Stimulated activated CD8-positive, alpha-beta memory T cell treated with anti-CD3 and anti-CD28 coated beads, Interleukin-7, amount 100 ng/mL, for 48 hours (primary cell): ENCODE measurements around the gene BICD1.
"Not testable (repeated sequence)": the region's sequence is repeated elsewhere in the genome, so short reads cannot be mapped to it uniquely, and the experiment has no call there.

Source experiments
- DNase-seq, 2 donors: peaks; one replicate each; pipeline ENCODE4 v3.0.0-alpha.2; 2020; ENCODE audit warnings: low read depth in 1 of 2; ENCODE audit errors: extremely low read depth in 1 of 2

The BICD1 gene

GRCh38 chr12:32106517-32107358, at the start of gene BICD1:
Gene BICD1 (plus strand): TSS chr12:32106847. CDS start chr12:32107332, 485 bp downstream.
- DNase-seq: peak; percentile 65 to 67

DNA sequence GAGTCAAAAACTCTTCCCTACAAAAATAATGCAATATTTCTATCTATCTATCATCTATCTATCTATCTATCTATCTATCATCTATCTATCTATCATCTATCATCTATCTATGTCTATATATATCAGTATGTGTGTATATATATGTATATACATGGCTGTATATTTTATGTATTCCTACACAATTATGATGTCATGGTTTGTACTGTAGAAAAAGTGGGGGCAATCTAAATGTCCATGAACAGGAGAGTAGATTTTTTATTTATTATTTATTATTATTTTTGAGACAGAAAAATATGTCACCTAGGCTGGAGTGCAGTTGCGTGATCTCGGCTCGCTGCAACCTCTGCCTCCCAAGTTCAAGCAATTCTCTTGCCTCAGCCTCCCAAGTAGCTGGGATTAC, 45.6 kb upstream of the BICD1 start:
- DNase-seq: no peak

GRCh38 chr12:32062881-32063280, 43.8 kb upstream of the BICD1 start:
- no peak for DNase-seq

DNA sequence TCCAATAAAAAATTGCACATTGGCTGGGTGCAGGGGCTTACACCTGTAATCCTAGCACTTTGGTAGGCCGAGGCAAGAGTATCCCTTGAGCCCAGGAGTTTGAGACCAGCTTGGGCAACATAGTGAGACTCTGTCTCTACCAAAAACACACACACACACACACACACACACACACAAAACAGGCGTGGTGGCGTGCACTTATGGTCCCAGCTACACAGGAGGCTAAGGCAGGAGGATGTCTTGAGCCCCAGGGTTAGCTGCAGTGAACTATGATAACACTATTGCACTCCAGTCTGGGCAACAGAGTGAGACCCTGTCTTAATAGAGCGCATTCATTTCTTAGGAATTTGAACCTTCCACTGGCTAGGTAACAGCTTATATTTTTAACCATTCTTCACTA, 42.9 kb upstream of the BICD1 start:
- no peak for DNase-seq

- no peak for DNase-seq
Observed at GRCh38 chr12:32066206-32066605, 40.4 kb upstream of the BICD1 start.

GRCh38 chr12:32069071-32069470, 37.6 kb upstream of the BICD1 start:
- no peak for DNase-seq

DNA sequence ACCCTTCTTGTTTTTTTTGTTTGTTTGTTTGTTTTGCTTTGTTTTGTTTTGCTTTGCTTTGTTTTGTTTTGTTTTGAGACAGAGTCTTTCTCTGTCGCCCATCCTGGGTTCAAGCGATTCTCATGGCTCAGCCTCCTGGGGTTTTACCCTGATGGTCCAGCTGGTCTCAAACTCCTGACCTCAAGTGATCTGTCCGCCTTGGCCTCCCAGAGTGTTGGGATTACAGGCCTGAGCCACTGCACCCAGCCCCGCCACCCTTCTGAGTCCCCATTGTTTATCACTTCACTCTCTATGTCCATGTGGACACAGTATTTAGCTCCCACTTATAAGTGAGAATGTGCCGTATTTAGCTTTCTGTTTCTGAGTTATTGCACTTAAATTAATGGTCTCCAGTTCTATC, 36.9 kb upstream of the BICD1 start:
- DNase-seq: no peak

- no peak for DNase-seq
Observed at GRCh38 chr12:32070370-32070769, 36.3 kb upstream of the BICD1 start.

DNA sequence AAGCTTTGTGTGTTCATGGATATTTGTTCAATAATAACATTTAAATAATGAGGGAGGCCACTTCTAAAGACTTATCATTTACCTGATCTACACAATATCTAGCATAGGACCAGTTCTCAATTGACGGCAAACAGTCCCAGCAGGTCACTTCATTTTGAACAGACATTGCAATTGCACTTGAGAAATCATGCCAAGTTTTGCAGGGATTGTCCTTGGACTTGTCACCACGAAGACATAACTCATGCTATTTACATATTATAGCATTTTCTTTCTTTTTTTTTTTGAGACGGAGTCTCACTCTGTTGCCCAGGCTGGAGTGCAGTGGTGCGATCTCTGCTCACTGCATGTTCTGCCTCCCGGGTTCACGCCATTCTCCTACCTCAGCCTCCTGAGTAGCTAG, 34.5 kb upstream of the BICD1 start:
- no peak for DNase-seq

DNA sequence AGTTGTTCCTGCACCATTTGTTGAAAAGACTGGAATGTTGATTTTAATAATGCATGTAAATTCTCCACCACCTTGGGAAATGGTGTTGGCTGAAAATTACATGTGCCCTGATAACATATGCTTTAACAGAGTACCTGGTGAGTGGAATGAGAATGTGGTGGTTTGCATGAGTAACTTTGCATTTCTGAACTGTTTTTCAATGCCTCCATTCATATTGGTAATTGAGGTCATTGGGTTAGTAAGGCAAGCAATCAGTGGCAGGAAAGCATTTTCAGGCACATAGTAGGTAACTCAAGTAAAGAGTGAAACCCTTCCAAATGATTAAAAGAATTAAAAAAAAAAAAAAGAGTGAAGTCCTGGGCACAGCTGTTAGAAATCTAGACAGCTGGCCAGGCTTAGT, 32.2 kb upstream of the BICD1 start:
- no peak for DNase-seq

- DNase-seq: no peak
Observed at GRCh38 chr12:32076941-32077340, 29.7 kb upstream of the BICD1 start.

GRCh38 chr12:32080435-32080834, 26.2 kb upstream of the BICD1 start:
- no peak for DNase-seq

DNA sequence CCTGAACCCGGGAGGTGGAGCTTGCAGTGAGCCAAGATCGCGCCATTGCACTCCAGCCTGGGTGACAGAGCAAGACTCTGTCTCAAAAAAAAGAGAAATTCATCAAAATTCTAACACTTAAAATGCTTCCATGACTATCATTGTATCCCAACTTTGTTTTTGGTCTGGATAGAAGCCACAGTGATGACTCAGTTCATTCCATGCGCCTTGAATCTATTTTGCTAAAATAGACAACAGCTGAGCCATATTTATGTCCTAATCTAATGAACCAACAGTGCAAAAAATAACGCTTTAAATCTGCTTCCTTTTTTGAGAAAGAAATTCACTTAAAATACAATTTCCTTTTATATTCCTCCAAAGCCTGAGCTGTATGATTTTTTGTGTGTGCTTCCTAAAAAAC, 23.2 kb upstream of the BICD1 start:
- DNase-seq: no peak

DNA sequence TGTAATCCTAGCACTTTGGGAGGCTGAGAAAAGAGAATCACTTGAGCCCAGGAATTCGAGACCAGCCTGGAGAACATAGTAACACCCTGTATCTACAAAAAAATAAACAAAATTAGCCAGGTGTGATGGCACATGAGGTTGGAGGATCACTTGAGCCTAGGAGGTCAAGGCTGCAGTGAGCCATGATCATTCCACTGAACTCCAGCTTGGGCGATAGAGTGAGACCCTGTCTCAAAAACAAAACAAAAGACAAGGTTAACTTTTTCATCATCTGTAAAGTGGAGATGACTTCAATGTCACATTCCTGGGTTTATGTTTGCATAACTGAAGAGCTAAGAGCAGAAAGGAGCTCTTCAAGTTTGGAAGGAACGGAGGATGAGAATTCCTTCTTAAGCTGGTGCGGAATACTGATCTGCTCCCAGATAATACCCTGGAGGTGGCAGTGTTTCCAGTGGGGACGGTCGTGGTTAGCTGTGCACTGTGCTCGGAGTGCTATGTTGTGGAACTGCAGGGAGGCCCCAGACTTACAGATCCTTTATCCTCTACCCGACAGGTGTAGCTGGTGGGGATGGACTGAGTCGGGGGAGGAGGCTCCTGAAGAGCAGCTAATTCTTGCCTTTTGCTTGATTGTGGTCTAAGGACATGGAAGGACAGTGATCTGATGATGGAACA, 22.5 kb upstream of the BICD1 start:
- no peak for DNase-seq

DNA sequence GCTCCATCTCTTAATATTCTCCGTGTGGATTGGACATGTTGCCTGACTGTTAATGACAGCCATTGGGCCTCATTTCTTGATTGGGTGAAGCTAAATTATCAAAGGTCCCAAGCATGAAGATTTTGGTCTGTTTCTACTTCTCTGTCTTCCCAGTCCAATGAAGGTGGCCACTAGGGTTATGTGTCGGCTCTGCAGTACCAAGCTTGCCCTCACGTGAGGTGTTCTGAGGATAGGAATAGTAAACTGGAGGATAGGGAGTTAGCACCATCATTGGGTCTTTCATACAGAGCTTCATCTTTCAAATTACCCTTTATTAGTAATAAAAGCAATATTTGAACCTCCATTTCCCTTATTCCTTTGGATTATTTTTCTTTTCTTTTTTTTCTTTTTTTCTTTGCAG, 21.9 kb upstream of the BICD1 start:
- no peak for DNase-seq

DNA sequence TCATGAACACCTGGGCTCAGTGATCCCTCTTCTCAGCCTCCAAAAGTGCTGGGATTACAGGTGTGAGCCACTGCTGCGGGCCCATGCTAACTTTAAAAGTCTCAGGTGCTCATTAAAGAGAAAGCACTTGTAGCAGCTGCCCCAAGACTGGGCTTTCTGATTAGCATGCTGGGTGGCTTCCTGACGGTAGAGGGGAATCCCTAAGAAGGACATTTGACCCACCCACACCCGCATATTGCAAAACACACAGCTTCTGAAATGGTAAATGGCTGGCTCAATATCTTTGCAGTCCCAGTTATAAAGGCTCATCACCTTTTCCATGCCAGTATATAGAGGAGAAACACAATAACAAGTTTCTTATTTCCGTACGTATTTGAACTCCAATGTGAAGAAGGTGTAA, 19.3 kb upstream of the BICD1 start:
- DNase-seq: no peak

GRCh38 chr12:32089156-32089555, 17.5 kb upstream of the BICD1 start:
- DNase-seq: no peak

DNA sequence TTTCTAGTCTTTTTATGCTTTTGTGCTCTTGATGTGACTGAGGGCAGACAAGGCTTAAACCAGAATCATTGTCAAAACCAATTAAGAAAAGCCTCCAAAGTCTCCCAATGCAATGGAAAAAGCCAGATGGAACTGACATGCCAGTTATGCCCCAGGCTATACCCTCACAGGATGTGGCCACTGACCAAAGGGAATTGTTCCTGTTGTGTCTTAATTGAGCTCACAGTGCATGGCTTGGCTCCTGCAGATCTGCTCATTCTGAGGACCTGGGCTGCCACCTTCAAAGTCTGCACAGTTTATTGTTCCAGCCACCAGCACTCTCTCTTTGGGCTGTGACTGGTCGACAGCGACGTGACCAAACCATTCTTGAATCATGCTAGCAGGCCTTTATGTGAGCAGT, 17.1 kb upstream of the BICD1 start:
- DNase-seq: no peak

GRCh38 chr12:32091696-32092095, 15.0 kb upstream of the BICD1 start:
- no peak for DNase-seq

DNA sequence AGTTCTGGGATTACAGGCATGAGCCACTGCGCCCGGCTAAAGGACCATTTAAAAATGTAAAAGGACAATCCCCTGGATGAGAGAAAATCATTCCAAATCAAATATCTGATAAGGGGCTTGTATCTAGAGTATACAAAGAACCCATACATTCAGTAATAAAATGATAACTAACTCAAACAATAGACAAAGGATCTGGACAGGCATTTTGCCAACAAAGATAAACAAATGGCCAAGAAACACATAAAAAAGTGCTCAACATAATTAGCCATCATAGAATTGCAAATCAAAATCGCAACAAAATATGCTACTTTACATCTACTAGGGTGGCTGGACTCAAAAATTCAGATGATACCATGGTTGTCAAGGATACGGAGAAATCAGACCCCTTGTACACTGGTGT, 8.5 kb upstream of the BICD1 start:
- no peak for DNase-seq

DNA sequence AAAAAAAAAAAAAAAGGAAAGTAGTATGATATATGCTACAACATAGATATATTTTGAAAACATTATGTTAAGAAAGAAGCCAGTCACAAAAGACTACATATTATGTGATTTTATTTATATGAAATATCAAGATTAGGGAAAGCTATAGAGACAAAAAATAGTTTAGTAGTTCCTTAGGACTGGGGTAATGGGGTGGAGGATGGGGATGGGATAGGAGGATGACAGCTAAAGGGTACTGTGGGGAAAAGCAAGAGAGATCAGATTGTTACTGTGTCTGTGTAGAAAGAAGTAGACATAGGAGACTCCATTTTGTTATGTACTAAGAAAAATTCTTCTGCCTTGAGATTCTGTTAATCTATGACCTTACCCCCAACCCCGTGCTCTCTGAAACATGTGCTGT, 7.4 kb upstream of the BICD1 start:
- not testable (repeated sequence) for DNase-seq

DNA sequence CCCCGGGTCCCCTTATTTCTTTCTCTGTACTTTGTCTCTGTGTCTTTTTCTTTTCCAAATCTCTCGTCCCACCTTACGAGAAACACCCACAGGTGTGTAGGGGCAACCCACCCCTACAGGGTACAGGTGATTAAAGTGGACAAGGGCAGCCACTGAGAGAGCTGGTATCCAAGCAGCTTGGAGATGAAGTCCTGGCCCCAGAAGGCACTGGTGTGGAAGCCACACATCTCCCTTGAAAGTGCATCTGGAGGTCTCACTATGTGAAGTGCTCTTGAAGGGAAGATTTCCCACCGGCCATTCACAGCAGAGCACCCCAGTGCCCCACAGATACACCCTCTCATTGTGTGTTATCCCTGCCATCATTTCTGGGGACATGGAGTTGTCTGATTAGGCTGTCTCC, 6.3 kb upstream of the BICD1 start:
- DNase-seq: no peak
